Ovary (tissue), 9 donors: ENCODE data around the gene VIPR2. TPM values are rescaled to one million over a fixed set of nuclear protein-coding genes. Genes with fewer than 3 reads are reported as not detected.
"Not testable (repeated sequence)": the region's sequence is repeated elsewhere in the genome, so short reads cannot be mapped to it uniquely, and the experiment has no call there.

Source experiments
- DNase-seq, 5 donors: peaks; one replicate each; pipeline ENCODE4 v3.0.0-alpha.2; 2019 to 2020
- H3K27ac ChIP-seq, 2 donors: fragments of 200-600 bp; one replicate each; pipeline versions ENCODE4 v1.5.1 to v1.8.0; 2019 to 2022
- H3K27me3 ChIP-seq: fragments of 200-600 bp; one replicate; pipeline ENCODE4 v1.8.0; 2022
- H3K36me3 ChIP-seq: fragments of 200-600 bp; sonication (generic); one replicate; pipeline ENCODE4 v1.5.1; 2019
- H3K4me1 ChIP-seq: one replicate; pipeline ENCODE4 v1.8.1; 2013; ENCODE audit warnings: mild to moderate bottlenecking, moderate library complexity; ENCODE audit not compliant: insufficient read depth
- H3K4me3 ChIP-seq: fragments of 200-600 bp; sonication (generic); one replicate; pipeline ENCODE4 v1.5.1; 2017
- H3K9me3 ChIP-seq, 2 donors: fragments of 200-600 bp in 1 of 2; sonication (generic) in 1 of 2; one replicate each; pipeline versions ENCODE4 v1.5.1 to v1.8.1; 2013 to 2019; ENCODE audit warnings: mild to moderate bottlenecking in 1 of 2, moderate library complexity in 1 of 2
- CTCF ChIP-seq, 3 donors: fragments of 450-650 bp in 2 of 3; fragments of 200-600 bp in 1 of 3; IDR thresholded peaks; one replicate each; pipeline versions ENCODE4 v1.5.1 to v1.8.0; 2016 to 2022; ENCODE audit warnings: antibody characterized with exemption in 3 of 3, mild to moderate bottlenecking in 1 of 3
- EP300 ChIP-seq: sonication (generic); formaldehyde crosslinking; IDR thresholded peaks from one replicate; pipeline ENCODE4 v1.6.1; 2017; ENCODE audit warnings: antibody characterized with exemption
- POLR2A ChIP-seq: fragments of 450-650 bp; IDR thresholded peaks from one replicate; pipeline ENCODE4 v1.6.1; 2017; ENCODE audit warnings: antibody characterized with exemption, mild to moderate bottlenecking, moderate library complexity
- WGBS, 3 donors: extraction: QIAGEN DNeasy Blood & Tissue Kit in 1 of 3; methylation state at CpG; one replicate each; pipeline versions ENCODE4 v1.1.5 to v1.1.7; 2013 to 2017; 5-methylcytosine and 5-hydroxymethylcytosine counted together
- intact Hi-C, 4 donors: fragments of 100-400 bp; cut with DNase I; formaldehyde crosslinking; loops; one replicate each; pipeline versions ENCODE4 v1.11.0 to v1.15.1; 2022 to 2023
- polyA plus RNA-seq, 2 donors: library from polyadenylated mRNA; stranded (reverse); fragments of 200-250 nt in 1 of 2; fragments of 350-450 nt in 1 of 2; fragmentation: Illumina TruSeq in 1 of 2; extraction: RNeasy Lipid Tissue Mini Kit (QIAGEN cat#74804) in 1 of 2; gene quantifications; one replicate each; pipeline ENCODE4 v1.2.3, GENCODE V29; 2013 to 2014
- total RNA-seq, 7 donors: library from RNA; depleted of rRNA in 2 of 7; stranded (reverse); fragments of >200 nt in 2 of 7; fragmentation: NEBNext Ultra II Directional in 3 of 7; extraction: Animal tissue kit (Norgen Biotek cat#: 25700) in 3 of 7; gene quantifications; one replicate each; pipeline versions ENCODE4 v1.1.0 to v1.2.4, GENCODE V29; 2016 to 2023
- donor health status: DM: no; HTN: no; CAD: no; lungs with moderate emphysema.
- donor health status: DM: no; HTN: no; CAD: no.
- donor health status: Bipolar disorder and iron deficiency.
- donor health status: DM: yes; HTN: yes; CAD: no.
- donor health status: DM: no; HTN: no; CAD: no.
- donor health status: DM: yes; HTN: yes; CAD: no.

Gene VIPR2
- total and polyA plus RNA-seq, 9 donors: 3.6 to 18.0 (median 9.0) TPM

- Histone ChIP-seq H3K9me3 (no peaks in the 10 kb centered on the region), H3K27ac (no peak overlapping the region), H3K36me3 (no peaks in the 10 kb centered on the region), H3K4me1 (peaks cover 4% of the 10 kb centered on the region), H3K4me3 (no peak overlapping the region), H3K27me3 (no peaks in the 10 kb centered on the region)
- WGBS, 3 donors: 83 to 88% (median 85%) methylated on average over 16 to 29 of the region's 31 CpGs
- intact Hi-C loops: no loop called here
- no peak for TF ChIP-seq CTCF (IDR thresholded peaks at IDR 0.05)
- no peak for TF ChIP-seq EP300
- no peak for TF ChIP-seq POLR2A
- DNase-seq: no peak
These were observed 138.0 kb downstream of the VIPR2 start for GRCh38 chr7:159006610-159007130.

GRCh38 chr7:159006022-159006609 lies 138.6 kb downstream of the VIPR2 start:
- H3K4me3 ChIP-seq, H3K27ac ChIP-seq, intact Hi-C loops, H3K27me3 ChIP-seq, DNase-seq, H3K9me3 ChIP-seq, H3K4me1 ChIP-seq, H3K36me3 ChIP-seq: not testable (repeated sequence)
- 83 to 99% (median 86%) methylated on average over 1 to 17 of the region's 69 CpGs for WGBS, 3 donors

GRCh38 chr7:159005618-159006017 lies 139.0 kb downstream of the VIPR2 start:
- TF ChIP-seq CTCF (IDR thresholded peaks at IDR 0.05) (no peak), POLR2A (no peak), EP300 (no peak)
- Histone ChIP-seq H3K36me3 (no peaks in the 10 kb centered on the region), H3K4me3 (no peak overlapping the region), H3K27me3 (no peaks in the 10 kb centered on the region), H3K27ac (no peak overlapping the region), H3K4me1 (no peaks in the 10 kb centered on the region), H3K9me3 (no peaks in the 10 kb centered on the region)
- DNase-seq: no peak
- WGBS, 3 donors: 85 to 90% (median 87%) methylated on average over 18 of the region's 18 CpGs
- intact Hi-C loops: no loop called here

- Histone ChIP-seq H3K4me3 (no peak overlapping the region), H3K36me3 (no peaks in the 10 kb centered on the region), H3K9me3 (no peaks in the 10 kb centered on the region), H3K27ac (no peak overlapping the region), H3K27me3 (no peaks in the 10 kb centered on the region), H3K4me1 (no peaks in the 10 kb centered on the region)
- TF ChIP-seq EP300 (no peak), POLR2A (no peak), CTCF (IDR thresholded peaks at IDR 0.05) (no peak)
- intact Hi-C loops: no loop called here
- WGBS, 3 donors: 68 to 83% (median 74%) methylated on average over 10 of the region's 10 CpGs
- no peak for DNase-seq
These were observed 140.3 kb downstream of the VIPR2 start for GRCh38 chr7:159004411-159004810.

GRCh38 chr7:159001811-159002210 lies 142.9 kb downstream of the VIPR2 start:
- intact Hi-C loops: no loop called here
- Histone ChIP-seq H3K4me1 (no peaks in the 10 kb centered on the region), H3K4me3 (no peak overlapping the region), H3K27ac (no peak overlapping the region), H3K27me3 (no peaks in the 10 kb centered on the region), H3K36me3 (no peaks in the 10 kb centered on the region), H3K9me3 (no peaks in the 10 kb centered on the region)
- no peak for DNase-seq
- TF ChIP-seq EP300 (no peak), CTCF (IDR thresholded peaks at IDR 0.05) (no peak), POLR2A (no peak)
- 89 to 96% (median 93%) methylated on average over 10 to 12 of the region's 12 CpGs for WGBS, 3 donors
